ENCODE results near the gene ING5. TPM values are rescaled to one million over a fixed set of nuclear protein-coding genes. Genes with fewer than 3 reads are reported as not detected.

The ING5 gene
- polyA plus RNA-seq, 3 donors = 21.2 to 35.9 (median 31.4) TPM

- 77 to 79% (median 77%) methylated on average over 20 to 21 of the region's 21 CpGs for WGBS, 3 donors
- H3K27ac ChIP-seq (ENCODE audit: low read depth, low read length) = no peak overlapping the region
These were observed 76.1 kb downstream of the ING5 start for GRCh38 chr2:241777686-241778627.

Other genes starting within 250 kb of the ING5 start
- gene STK25, start 193.5 kb upstream of the ING5 start, polyA plus RNA-seq = 100 to 1,000 TPM; 116 to 169 (median 146) TPM
- gene BOK, start 143.3 kb upstream of the ING5 start, polyA plus RNA-seq = 100 to 1,000 TPM in 1 of 3 donors, 10 to 100 TPM in 2; 28.1 to 222 (median 43.2) TPM
- 10 to 100 TPM; 38.4 to 51.2 (median 41.2) TPM for gene THAP4, start 64.9 kb upstream of the ING5 start, polyA plus RNA-seq
- 10 to 100 TPM; 29.5 to 48.2 (median 43.3) TPM for gene ATG4B, start 64.3 kb upstream of the ING5 start, polyA plus RNA-seq
- gene DTYMK, start 15.2 kb upstream of the ING5 start, polyA plus RNA-seq = 10 to 100 TPM in 2 of 3 donors, 1 to 10 TPM in 1; 9.7 to 21.8 (median 17.8) TPM
- gene D2HGDH, start 32.6 kb downstream of the ING5 start, polyA plus RNA-seq = 10 to 100 TPM; 17.8 to 29.7 (median 29.4) TPM
- under 1 TPM in 1 of 3 donors, not detected in 2; 0.09 TPM for gene GAL3ST2, start 74.8 kb downstream of the ING5 start, polyA plus RNA-seq
- under 1 TPM; 0.05 to 0.74 (median 0.67) TPM for gene NEU4, start 107.2 kb downstream of the ING5 start, polyA plus RNA-seq
- gene PDCD1, start 156.9 kb downstream of the ING5 start, polyA plus RNA-seq = under 1 TPM; 0.07 to 0.73 (median 0.45) TPM
- gene RTP5, start 167.7 kb downstream of the ING5 start, polyA plus RNA-seq = under 1 TPM in 1 of 3 donors, not detected in 2; 0.10 TPM